CD4-positive, alpha-beta T cell treated with Interleukin-2 at 100 ng/mL for 4 hours (primary cell): Measurements from ENCODE around the gene MESD.

ENCODE experiments used
- DNase-seq: peaks from one replicate; pipeline ENCODE4 v3.0.0-alpha.2; 2020; ENCODE audit warnings: low spot score

MESD gene

DNA sequence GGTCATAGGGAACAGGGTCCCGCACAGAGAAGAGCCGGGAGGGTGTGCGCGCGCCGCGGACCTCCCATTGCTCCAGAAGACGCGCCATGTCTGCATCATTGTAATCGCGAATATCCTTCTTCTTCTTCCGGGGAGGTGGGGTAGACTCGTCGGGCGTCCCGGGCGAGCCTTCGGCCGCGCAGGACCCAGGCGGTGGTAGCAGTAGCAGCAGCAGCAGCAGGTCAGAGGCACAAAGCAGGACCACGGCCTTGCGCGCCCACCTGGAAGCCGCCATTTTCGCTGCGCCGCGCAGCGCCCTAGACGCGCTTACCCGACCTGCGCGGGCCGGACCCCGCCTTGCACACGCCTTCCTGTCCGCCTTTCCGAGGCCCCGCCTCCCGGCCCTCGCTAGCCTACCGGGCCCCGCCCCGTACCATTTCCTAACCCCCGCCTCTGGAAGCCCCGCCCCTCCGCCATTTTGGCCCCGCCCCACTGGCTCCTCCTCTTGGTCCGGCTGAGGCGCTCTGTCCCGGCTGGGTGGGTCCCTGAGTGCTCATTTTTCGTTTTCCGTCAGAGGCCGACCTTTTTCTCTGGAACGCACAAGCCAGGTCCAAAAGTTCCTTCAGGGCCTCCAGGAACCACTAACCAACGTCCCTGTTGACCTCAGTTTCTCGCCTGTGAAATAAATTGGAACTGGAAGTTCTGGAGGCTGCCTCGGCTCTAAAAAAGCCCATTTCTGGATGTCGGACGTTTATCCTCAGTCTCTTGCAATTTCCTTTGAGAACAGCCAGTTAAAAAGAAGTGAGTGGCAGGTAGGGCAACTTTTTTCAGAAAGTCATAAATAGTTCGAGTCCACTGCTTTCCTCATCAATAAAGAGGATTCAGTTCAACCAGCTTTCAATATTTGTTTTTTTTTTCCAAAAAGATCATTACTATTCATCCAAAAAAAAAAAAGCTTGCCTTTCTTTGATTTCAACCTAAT is at the start of gene MESD:
Gene MESD (minus strand): TSS at position 302 of the 961 bp plus-strand sequence. CDS start 28 bp downstream, at position 274.
- peak; percentile 96 for DNase-seq

DNA sequence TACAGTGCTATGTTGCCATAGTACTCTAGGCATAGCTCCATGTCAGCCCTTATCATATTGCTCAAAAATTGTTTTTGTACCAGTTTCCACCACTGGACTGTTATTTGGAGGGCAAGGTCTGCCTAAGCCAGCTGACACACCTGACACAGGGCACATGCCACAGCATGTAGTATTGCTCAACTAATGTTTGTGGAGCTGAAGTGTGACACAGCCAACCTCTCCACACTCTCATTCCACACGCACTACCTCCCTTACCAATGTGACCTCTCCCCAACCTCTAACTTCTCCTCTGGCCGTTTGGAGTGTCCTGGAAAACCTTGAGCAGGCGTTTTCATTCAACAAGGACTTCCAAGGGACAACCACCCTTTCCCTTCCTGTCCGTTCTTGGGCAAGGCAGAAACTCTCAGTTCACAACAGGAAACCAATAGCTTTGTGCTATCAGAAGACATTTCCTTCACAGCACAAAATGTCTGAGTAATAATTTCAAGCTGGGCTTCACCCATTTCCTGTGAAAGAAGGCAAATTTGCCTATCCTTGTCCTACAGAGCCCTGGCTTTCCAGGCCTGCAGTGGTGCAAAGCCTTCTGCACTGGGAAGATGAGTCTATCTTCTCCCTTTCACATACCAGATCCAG is 49.5 kb upstream of the MESD start:
- no peak for DNase-seq

DNA sequence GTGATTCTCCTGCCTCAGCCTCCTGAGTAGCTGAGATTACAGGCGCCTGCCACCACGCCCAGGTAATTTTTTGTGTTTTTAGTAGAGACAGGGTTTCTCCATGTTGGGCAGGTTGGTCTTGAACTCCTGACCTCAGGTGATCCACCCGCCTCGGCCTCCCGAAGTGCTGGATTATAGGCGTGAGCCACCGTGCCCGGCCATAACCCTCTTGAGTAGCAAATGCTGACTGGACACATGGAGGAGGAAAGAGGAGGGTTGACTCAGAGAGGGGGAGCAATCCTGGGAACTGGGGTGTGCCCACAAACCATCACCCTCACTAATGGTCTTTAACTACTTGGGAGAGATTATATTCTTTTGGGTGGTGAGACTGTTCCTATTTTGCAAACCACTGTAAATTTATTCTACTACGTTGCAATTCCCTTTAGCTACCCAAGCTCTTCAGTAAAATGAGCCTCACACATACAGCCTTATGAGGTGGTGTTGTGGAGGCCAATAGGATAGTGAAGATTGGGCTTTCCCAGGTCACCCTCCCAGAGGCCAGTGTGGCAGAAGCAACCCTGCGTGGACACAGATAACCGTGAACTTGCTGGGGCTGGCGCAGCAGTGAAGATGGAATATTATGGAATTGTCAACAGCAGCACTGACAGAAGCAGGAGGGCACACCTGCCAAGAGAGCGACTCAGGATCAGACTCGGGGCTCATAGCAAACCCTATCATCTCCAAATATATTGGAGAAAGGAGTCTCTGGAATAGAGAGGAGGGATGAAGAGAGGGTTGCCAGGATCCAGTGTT is 48.5 kb upstream of the MESD start:
- no peak for DNase-seq

DNA sequence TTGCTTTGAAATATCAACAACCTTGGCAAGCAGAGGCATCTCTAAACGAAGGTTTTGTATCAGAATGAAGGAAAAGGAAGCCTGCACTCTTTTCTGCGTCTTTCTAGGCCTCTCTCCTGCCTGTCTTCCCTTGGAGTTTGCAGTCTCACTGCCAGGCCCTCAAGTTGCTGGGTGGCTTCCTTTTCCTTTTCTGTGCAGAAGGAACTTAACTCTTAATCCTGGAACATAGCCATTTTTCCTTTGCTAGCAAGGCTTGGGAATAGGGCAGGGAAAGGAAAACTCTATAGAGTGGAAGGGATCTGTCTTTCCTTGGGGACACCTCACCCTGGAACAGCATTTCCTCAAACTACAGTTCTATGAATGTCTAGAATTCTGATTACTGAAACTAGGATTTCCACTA is 43.9 kb upstream of the MESD start:
- DNase-seq: no peak

DNA sequence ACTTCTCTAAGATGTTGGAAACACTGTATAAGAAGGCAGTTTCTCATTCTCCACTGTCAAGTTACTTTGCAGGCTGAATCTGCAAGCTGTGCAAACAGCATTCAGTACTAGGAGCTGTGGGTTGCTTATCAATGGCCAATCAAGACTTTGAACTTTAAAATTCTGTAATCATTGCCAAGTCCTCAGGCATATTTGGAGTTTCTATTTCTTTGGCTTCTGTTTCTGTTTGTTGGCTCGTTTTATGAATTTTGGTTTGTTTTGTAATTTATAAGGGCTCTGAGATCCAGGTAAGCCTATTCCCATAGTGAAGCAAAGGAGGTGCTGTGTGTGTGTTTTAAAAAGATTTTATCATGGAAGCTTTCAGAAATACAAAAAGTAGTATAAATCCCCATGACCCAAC is 43.2 kb upstream of the MESD start:
- no peak for DNase-seq

DNA sequence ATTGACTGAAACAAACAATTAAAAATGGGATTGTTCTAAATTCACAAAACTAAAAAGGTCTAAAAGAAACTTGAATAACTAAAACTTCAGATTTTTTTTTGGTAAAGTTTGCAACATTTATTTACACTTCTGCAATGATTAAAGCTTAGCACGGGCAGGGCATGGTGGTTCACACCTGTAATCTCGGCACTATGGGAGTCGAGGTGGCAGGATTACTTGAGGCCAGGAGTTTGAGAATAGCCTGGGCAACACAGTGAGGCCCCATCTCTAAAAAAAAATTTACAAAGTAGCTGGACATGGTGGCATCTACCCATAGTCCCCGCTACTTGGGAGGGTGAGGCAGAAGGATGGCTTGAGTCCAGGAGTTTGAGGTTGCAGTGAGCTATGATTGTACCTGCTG is 42.7 kb upstream of the MESD start:
- DNase-seq: no peak

DNA sequence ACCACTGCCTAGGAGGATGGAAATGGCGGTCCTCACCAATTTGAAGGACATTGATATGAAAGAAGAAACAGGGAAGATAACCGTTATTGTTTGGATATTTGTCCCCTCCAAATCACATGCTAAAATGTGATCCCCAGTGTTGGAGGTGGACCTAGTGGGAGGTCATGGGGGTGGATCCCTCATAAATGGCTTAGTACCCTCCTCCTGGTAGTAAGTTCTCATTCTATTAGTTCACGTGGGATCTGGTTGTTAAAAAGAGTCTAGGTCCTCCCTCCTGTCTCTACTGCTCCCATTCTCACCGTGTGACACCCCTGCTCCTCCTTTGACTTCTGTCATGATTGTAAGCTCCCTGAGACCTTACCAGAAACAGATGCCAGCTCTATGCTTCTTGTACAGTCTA is 41.6 kb upstream of the MESD start:
- no peak for DNase-seq

DNA sequence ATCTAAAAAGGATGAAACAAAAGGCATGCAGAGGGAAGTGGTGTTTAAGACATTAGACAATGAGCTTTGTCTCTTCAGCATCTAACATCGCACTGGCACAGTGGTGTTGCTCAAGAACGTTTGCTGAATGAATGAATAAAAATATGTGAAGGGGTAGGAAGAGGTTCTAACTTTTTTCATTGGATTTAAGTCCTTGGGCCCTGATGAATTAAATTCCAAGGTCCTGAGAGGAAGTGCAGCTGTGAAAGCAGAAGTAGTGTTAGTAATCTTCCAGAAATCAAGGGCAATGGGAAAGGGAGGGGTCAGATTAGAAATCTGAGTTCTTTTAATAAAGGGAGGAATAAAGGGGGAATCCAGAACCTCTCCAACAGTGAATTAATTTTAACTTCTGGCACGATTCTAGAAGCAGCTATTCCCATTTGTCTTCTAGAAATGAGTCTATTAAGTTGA is 40.7 kb upstream of the MESD start:
- DNase-seq: no peak

DNA sequence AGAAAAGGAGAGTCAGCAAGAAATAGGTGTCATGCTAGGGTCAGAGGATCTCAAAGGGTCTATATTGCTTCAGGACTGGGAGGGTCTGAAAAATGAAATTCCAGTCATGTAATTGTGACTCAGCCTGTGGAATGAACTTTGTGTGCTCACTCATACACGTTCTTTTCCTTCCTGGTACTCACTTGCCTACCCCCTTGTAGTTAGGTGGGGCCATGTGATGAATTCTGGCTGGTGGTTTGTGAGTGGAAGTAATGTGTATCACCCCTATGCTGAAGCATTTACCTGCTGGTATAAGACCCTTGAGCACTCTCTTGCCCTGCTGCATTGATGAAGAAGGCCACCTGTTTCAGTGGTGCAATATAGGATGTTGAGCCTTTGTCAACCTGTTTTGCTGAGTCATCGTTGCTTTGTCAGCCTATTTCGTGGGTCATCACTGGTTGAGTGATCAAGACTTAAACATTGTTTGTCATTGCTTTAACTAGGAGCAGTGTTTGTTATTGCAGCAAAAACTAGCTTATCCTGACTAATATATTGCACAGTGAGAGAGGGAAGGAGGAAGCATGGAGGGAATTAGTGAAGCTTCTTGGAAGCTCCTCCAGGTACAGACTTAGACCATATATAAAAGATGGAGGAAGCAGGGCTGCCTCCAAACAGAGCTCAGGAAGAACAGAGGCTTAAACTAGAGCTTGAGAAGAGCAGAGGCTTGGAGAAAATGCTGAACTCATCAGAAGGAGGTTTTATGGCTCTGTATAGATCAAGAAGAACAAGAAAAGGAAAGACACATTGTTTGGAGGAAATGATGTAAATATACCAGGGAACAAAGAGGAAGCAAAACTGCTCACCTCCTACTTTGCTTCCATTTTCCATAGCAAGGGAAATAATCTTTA is 40.0 kb upstream of the MESD start:
- DNase-seq: no peak

DNA sequence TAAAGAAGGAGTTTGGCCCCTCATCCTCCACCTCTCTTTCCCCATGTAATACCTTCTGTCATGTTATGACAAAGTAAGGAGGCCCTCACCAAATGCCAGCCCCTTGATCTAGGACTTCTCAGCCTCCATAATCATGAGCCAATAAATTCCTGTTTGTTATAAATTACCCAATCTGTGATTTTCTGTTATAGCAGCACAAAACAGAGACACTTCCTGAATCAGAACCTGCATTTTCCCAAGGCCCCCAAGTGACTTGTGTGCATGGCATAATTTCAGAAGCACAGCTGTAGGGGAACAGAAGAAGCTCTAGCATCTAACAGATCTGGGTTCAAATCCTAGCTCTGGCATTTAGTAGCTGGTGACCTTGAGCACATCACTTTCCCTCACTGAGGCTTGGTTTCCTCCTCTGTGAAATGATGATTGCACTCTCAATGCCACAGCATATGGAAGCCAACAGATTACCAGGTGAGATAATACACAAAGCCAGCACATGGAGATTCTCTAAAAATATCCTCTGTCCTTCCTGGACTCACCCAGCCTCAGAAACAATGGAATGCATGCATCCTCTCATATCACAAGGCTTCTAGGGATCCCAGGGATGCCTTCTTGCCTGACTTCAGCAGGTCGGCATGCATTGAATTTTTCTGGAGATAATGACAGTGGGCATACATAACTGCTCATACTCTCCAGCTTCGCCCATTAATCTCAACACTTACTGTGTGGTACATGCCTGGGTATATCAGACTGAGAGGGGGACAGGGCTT is 37.4 kb upstream of the MESD start:
- no peak for DNase-seq

DNA sequence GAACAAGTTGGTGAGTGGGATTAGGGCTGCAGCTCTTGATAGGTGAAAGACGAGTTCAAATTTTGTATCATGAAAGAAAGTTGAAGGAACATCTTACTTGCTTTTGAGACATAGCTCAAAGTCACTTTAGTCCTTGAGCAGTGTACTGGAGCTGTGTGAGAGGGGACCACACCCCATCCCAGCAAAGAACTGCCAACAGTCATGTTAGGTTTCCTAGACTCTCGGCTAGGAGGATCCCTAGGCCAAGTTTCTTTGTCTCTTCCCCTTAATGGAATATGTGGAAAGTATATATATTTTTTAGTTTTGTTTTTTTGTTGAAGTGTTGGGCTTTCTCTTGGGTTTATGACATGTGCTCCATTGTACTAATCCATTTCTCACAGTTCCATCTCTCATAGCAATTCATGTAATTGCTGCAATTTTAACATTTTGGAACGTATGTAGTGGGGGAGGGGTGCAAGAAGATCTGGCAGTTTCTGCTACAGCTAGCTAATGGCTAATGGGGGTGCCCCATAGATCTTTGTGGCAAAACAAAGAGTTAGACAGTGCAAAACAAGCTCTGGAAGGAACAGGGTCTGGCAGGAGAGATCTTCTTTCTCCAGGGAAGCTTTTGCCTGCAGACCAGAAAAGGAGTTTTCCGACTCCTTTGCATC is 36.2 kb upstream of the MESD start:
- DNase-seq: no peak

DNA sequence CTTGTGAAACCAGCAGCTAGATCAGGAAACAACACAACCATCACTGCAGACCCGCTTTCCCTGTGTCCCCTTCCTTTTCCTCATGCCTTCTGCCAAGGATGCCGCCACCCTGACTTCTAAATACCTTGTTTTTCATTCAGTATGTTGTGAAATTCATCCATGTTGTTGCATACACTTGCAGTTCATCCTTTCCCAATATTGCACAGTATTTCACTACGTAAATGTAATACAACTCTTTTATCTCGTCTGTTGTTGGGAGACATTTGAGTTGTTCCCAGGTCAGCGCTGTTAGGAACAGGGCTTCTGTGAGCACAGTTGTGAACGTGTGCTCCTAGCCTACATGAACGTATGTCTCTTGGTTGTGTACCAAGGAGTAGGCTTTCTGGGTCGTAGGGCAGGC is 35.3 kb upstream of the MESD start:
- no peak for DNase-seq

DNA sequence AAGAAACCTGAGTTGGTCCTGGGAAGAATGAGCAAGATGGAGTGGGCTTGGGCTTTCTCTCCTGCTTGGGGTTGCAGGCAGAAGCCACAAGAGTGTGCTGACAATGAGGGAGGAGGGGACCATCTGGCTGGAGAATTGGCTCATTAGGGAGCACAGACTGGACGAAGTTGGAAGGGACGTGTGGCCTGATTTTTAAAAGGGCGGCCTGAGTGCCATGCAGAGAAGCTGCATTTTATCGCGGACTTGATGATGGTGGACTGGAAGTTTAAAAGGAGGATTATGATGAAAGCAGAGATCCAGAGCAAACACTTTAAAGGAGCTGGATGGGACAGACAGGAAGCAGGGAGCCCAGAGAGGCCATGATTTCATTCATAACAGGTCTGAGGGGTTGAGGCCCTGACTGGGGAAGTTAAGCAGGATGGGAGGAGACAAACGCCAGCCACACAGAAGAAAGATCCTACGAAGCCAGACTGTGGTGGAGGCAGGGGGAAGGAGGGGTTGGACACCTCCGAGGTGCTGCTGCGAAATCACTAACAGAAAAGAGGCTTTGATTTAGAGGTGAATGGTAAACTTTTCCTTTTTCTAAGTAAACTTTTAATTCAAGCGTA is 34.8 kb upstream of the MESD start:
- DNase-seq: no peak

DNA sequence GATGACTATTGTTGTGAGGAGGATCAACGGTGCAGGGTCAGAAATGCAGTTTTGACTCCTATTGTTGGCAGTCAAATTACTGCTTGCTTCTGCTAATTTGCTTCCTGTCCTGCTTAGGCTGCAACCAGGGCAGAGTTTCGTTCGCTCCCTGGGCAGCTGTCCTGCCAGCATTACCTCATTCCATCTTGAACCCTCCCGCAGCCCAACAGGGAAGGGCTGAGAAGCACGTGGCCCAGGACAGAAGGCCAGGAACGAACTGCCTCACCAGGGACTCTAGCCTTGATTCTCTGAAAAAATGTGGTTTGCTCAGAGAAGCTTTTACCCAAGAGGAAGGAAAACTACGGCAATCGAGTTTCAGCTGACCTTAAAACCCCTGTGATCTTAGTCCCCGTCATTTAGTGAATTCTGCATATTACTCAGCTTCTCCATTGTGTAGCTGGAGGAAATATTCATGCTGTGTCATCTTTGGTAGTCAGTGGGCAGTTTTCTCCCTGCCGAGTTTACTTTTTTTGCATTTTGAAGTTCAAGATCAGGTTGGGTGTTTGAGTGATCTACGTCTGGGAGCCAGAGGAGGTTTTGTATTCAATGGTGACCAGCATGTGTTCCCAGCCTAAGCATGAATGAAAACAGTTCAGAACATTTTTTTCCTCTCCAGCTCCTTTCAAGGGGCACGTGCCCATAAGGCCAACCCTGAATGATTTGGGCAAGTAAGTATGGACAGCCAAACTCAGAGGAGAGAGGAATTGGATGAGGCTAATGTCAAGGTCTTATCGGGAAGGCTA is 34.1 kb upstream of the MESD start:
- DNase-seq: peak; percentile 6

DNA sequence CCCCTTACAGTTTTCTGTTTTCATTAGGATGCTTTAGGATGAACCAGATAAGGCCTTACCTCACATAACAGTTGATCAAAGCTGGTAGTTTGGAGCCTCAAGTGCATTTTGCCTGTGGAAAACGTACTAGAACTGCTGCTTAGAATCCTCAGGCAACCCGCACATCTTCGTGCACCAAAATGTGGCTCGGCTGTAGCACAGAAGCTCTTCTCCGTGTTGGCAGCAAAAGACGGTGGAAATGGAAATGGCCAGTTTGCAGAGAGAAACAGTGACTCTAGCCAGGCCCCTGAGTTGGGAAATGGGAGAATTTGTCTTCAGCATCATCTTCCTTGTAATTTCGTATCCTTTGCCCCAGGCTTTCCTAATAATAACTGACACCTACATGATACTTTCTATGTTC is 31.7 kb upstream of the MESD start:
- no peak for DNase-seq

DNA sequence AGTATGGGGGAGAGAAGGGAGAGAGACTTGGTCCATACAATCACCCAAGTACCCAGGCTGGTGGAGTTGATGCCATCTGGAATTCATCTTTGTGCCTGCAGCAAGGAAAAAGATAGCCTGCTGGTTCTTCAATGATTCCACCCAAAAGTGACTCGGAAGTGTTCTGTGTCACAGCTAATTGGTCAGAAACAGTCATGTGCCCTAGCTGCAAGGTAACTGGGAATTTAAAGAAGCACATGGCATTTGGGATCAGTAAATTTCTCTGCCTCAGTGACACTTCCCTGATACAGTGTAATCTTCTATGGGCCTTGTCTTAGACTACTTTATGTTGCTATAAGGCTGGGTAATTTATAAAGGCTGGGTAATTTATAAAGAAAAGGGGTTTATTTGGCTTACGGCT is 28.6 kb upstream of the MESD start:
- DNase-seq: no peak

DNA sequence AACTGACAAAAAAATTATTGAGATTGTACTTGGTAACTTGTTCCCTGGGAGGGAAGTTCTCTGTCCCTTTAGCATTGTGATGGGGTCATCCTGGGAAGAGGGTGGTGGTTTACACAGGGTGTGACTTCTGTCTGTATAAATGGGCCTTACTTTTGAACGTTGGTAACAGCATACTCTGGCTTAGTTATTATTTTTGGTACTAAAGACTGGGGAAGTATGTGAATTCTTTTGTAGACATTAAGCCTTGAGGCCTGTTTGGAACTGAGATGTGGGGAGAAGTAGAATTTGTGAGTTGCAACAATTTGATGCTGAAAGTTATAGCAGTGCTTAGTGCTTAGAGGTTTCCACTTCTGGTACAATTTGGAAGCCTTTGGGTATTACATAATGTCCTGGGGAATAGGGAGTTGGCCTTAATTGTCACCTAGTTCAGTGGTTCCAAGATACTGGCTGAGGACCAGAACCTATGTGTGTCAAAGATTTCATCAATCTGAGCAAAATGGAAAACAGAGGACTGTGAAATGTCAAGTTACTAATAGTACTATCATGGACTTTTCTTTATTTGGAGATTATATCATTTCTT is 27.0 kb upstream of the MESD start:
- DNase-seq: no peak

DNA sequence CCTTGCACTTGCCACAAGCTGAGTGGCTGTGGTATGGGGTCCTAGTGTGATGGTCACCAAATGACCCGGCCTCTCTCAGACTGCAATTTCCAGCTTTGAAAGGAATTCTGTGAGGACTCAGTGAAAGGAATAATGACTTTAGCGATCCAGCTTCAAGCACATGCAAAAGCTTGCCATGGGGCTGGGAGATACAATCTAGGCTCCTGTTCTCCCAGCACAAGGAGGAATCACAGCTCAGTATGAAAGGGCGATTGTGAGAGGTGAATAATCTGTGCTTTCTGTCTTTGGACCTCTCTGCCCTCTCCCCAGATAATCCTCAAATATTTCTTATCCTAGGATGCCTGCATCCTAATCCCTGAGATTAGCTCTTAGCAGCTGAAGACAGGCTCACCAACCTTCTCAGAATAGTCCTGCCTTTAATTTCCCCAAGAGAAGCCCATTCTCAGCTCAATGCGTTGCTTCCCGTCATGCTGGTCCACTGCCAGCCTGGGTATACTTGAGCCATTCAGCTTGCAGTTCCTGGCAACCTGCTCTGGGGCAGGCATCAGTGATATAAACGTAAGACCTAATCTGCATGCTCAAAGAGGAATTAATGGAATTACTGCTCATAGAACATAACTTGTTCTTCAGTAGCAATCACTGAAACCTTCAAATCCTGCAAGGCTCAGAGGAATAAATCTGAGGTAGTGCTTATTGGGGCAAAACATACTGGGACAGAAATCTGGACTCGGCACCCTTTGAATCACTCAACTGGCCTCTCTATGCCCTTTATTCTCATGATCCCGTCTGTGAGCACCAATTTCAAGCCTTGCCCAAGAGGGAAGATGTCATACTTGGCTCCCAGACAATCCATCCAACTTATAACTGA is 26.2 kb upstream of the MESD start:
- no peak for DNase-seq
